ES-I3 (cell line): ENCODE measurements around the gene NUP50.

Experiments used
- H3K36me3 ChIP-seq: 2 replicates; pipeline ENCODE4 v1.6.1; 2013; ENCODE audit warnings: mild to moderate bottlenecking, low read length, control low read depth, moderate library complexity; ENCODE audit not compliant: insufficient read depth
- H3K4me1 ChIP-seq: 2 replicates; pipeline ENCODE4 v1.6.1; 2013; ENCODE audit warnings: mild to moderate bottlenecking, control low read depth, low read length; ENCODE audit not compliant: insufficient read depth
- H3K9ac ChIP-seq: 2 replicates; pipeline ENCODE4 v1.6.1; 2013; ENCODE audit warnings: low read depth, mild to moderate bottlenecking, low read length, moderate library complexity
- H3K9me3 ChIP-seq: 2 replicates; pipeline ENCODE4 v1.6.1; 2013; ENCODE audit warnings: mild to moderate bottlenecking, low read length, moderate library complexity; ENCODE audit not compliant: control insufficient read depth, insufficient read depth

The NUP50 gene

GRCh38 chr22:45144916-45145315, 18.8 kb upstream of the NUP50 start:
- Histone ChIP-seq H3K36me3 (peaks cover 10% of the 10 kb centered on the region), H3K9ac (no peak overlapping the region), H3K9me3 (no peaks in the 10 kb centered on the region; the same call in none of the 2 replicates), H3K4me1 (no peaks in the 10 kb centered on the region)

- Histone ChIP-seq H3K9me3 (no peaks in the 10 kb centered on the region; the same call in 1 of the 2 replicates), H3K9ac (no peak overlapping the region), H3K36me3 (peaks cover 21% of the 10 kb centered on the region), H3K4me1 (no peaks in the 10 kb centered on the region)
Observed at GRCh38 chr22:45149671-45150070, 14.1 kb upstream of the NUP50 start.

- H3K9ac ChIP-seq, result no peak overlapping the region
- no peaks in the 10 kb centered on the region for H3K9me3 ChIP-seq
- H3K36me3 ChIP-seq, result peaks cover 16% of the 10 kb centered on the region
Observed at GRCh38 chr22:45150139-45150538, 13.6 kb upstream of the NUP50 start.

GRCh38 chr22:45151503-45151902, 12.2 kb upstream of the NUP50 start:
- Histone ChIP-seq H3K9ac (no peak overlapping the region), H3K36me3 (peaks cover 13% of the 10 kb centered on the region), H3K9me3 (no peaks in the 10 kb centered on the region), H3K4me1 (no peaks in the 10 kb centered on the region)

More at GRCh38 chr22:45150139-45150538, 13.6 kb upstream of the NUP50 start:
- no peaks in the 10 kb centered on the region for H3K4me1 ChIP-seq

- Histone ChIP-seq H3K9ac (no peak overlapping the region), H3K4me1 (0 out of 2 replicates have a peak, but pooled peaks cover 2% of the 10 kb centered on the region), H3K9me3 (no peaks in the 10 kb centered on the region), H3K36me3 (peaks cover 25% of the 10 kb centered on the region)
Observed at GRCh38 chr22:45154383-45154782, 9.3 kb upstream of the NUP50 start.

- Histone ChIP-seq H3K4me1 (peaks cover 11% of the 10 kb centered on the region), H3K36me3 (peaks cover 22% of the 10 kb centered on the region), H3K9ac (no peak overlapping the region), H3K9me3 (no peaks in the 10 kb centered on the region)
Observed at GRCh38 chr22:45155050-45155840, 8.5 kb upstream of the NUP50 start.

- H3K9ac ChIP-seq, result no peak overlapping the region
- H3K4me1 ChIP-seq, result peaks cover 21% of the 10 kb centered on the region
- H3K9me3 ChIP-seq, result no peaks in the 10 kb centered on the region
- peaks cover 15% of the 10 kb centered on the region for H3K36me3 ChIP-seq
Observed at GRCh38 chr22:45157907-45158306, 5.8 kb upstream of the NUP50 start.

- H3K36me3 ChIP-seq, result peaks cover 12% of the 10 kb centered on the region
- no peak overlapping the region for H3K9ac ChIP-seq
- H3K9me3 ChIP-seq, result no peaks in the 10 kb centered on the region
- peaks cover 21% of the 10 kb centered on the region for H3K4me1 ChIP-seq
Observed at GRCh38 chr22:45159652-45160462, 3.9 kb upstream of the NUP50 start.

- peaks cover 15% of the 10 kb centered on the region; the same call in 1 of the 2 replicates for H3K36me3 ChIP-seq
- peak overlapping the region; percentile 92 for H3K9ac ChIP-seq
- H3K4me1 ChIP-seq, result peaks cover 27% of the 10 kb centered on the region
- no peaks in the 10 kb centered on the region for H3K9me3 ChIP-seq
Observed at GRCh38 chr22:45162531-45162930, 1.2 kb upstream of the NUP50 start.

GRCh38 chr22:45163099-45163450, 650 bp upstream of the NUP50 start:
- peak overlapping the region; percentile 92 for H3K9ac ChIP-seq
- no peaks in the 10 kb centered on the region for H3K9me3 ChIP-seq
- peaks cover 27% of the 10 kb centered on the region for H3K4me1 ChIP-seq
- peaks cover 15% of the 10 kb centered on the region; the same call in 1 of the 2 replicates for H3K36me3 ChIP-seq

GRCh38 chr22:45164270-45165088, 754 bp downstream of the NUP50 start:
- Histone ChIP-seq H3K9me3 (no peaks in the 10 kb centered on the region), H3K9ac (peak overlapping the region; percentile 92), H3K36me3 (peaks cover 25% of the 10 kb centered on the region), H3K4me1 (peaks cover 24% of the 10 kb centered on the region)

- Histone ChIP-seq H3K4me1 (peaks cover 7% of the 10 kb centered on the region; the same call in 1 of the 2 replicates), H3K9me3 (no peaks in the 10 kb centered on the region), H3K9ac (no peak overlapping the region), H3K36me3 (peaks cover 45% of the 10 kb centered on the region)
Observed at GRCh38 chr22:45166932-45167331, 3.2 kb downstream of the NUP50 start.

GRCh38 chr22:45169591-45170466, 6.1 kb downstream of the NUP50 start:
- Histone ChIP-seq H3K36me3 (peaks cover 50% of the 10 kb centered on the region), H3K9me3 (no peaks in the 10 kb centered on the region), H3K9ac (no peak overlapping the region), H3K4me1 (peaks cover 7% of the 10 kb centered on the region; the same call in 1 of the 2 replicates)
